ENCODE data around the gene PRR5. TPM values are rescaled to one million over a fixed set of nuclear protein-coding genes. Genes with fewer than 3 reads are reported as not detected.

PRR5 gene
- total RNA-seq, 1 experiment from 2014 or later = 26.9 TPM

GRCh38 chr22:44664149-44664548, 37.9 kb upstream of the PRR5 start:
- H3K79me2 ChIP-seq (ENCODE audit: insufficient read depth, low read length) = no peaks in the 10 kb centered on the region
- intact Hi-C loops (cut with micrococcal nuclease) = no loop called here
- H3K27me3 ChIP-seq (ENCODE audit: insufficient read depth, low read length) = no peaks in the 10 kb centered on the region
- TF ChIP-seq ZNF274 (IDR thresholded peaks at IDR 0.05; ENCODE audit: low read depth, low read length) (no peak), ATF3 (IDR thresholded peaks at IDR 0.05) (no peak), EZH2 (IDR thresholded peaks at IDR 0.05) (no peak), TCF7L2 (IDR thresholded peaks at IDR 0.05; ENCODE audit: borderline replicate concordance, extremely low read depth, insufficient read depth, insufficient read length) (no peak), FOSL1 (IDR thresholded peaks at IDR 0.05; ENCODE audit: low read depth) (no peak), CEBPB (IDR thresholded peaks at IDR 0.05; ENCODE audit: low read depth) (no peak), YY1 (IDR thresholded peaks at IDR 0.05; ENCODE audit: extremely low read depth, insufficient replicate concordance, low read depth, low read length) (no peak), ZBTB33 (IDR thresholded peaks at IDR 0.05; ENCODE audit: extremely low read depth, insufficient replicate concordance, low read length) (no peak), POLR2AphosphoS5 (IDR thresholded peaks at IDR 0.05; ENCODE audit: low read depth, low read length) (no peak), EZH2phosphoT487 (IDR thresholded peaks at IDR 0.05; ENCODE audit: borderline replicate concordance) (no peak), JUND (IDR thresholded peaks at IDR 0.05) (no peak), REST (IDR thresholded peaks at IDR 0.05; ENCODE audit: low read depth) (no peak), POLR2A (IDR thresholded peaks at IDR 0.05; ENCODE audit: borderline replicate concordance, extremely low read depth, insufficient read depth, insufficient read length) (no peak), CBX3 (IDR thresholded peaks at IDR 0.05; ENCODE audit: low read depth) (no peak), RAD21 (IDR thresholded peaks at IDR 0.05; ENCODE audit: low read depth) (no peak)
- TF ChIP-seq, protein P1, sequence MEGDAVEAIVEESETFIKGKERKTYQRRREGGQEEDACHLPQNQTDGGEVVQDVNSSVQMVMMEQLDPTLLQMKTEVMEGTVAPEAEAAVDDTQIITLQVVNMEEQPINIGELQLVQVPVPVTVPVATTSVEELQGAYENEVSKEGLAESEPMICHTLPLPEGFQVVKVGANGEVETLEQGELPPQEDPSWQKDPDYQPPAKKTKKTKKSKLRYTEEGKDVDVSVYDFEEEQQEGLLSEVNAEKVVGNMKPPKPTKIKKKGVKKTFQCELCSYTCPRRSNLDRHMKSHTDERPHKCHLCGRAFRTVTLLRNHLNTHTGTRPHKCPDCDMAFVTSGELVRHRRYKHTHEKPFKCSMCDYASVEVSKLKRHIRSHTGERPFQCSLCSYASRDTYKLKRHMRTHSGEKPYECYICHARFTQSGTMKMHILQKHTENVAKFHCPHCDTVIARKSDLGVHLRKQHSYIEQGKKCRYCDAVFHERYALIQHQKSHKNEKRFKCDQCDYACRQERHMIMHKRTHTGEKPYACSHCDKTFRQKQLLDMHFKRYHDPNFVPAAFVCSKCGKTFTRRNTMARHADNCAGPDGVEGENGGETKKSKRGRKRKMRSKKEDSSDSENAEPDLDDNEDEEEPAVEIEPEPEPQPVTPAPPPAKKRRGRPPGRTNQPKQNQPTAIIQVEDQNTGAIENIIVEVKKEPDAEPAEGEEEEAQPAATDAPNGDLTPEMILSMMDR (IDR thresholded peaks at IDR 0.05 in 2 of 3, conservative IDR thresholded peaks at IDR 0.05 in 1 of 3; ENCODE audit: borderline replicate concordance in 1 of 3, insufficient read depth in 1 of 3, low read depth in 2 of 3, low read length in 2 of 3) = no peak
- no peak overlapping the region for H3K27ac ChIP-seq (ENCODE audit: low read depth, low read length)
- RAD21 ChIA-PET (ENCODE audit: low non-redundant PET in 1 of 2, low total read pairs in 2 of 2, uncharacterized antibody in 2 of 2, unreplicated experiment in 2 of 2) = no interaction called here
- no peaks in the 10 kb centered on the region for H4K20me1 ChIP-seq (ENCODE audit: insufficient read depth)
- no peak overlapping the region for H3K9ac ChIP-seq (ENCODE audit: low read length)
- ATAC-seq = no peak
- no peaks in the 10 kb centered on the region for H3K36me3 ChIP-seq (ENCODE audit: control insufficient read depth in 1 of 2, insufficient read depth in 2 of 2, low read length in 2 of 2)
- no peak overlapping the region for H2AFZ ChIP-seq (ENCODE audit: low read depth, low read length, poor library complexity, severe bottlenecking)
- no peak overlapping the region for H3K4me3 ChIP-seq (replicated peaks in 1 of 2; ENCODE audit: low read depth in 1 of 2, low read length in 2 of 2)
- CTCF ChIA-PET = no interaction called here
- no peaks in the 10 kb centered on the region for H3K9me2 ChIP-seq (ENCODE audit: insufficient read depth)
- no peaks in the 10 kb centered on the region for H3K9me3 ChIP-seq (ENCODE audit: control insufficient read depth in 1 of 2, insufficient read depth in 1 of 2, low read depth in 1 of 2, low read length in 2 of 2)
- H3K4me1 ChIP-seq (ENCODE audit: control insufficient read depth in 1 of 2, insufficient read depth in 2 of 2, low read length in 2 of 2) = no peaks in the 10 kb centered on the region
- no peak for DNase-seq (ENCODE audit: low read depth, low spot score)
- BruUV-seq (replicated peaks) = no TSS peak
- no peak overlapping the region for H3K4me2 ChIP-seq (ENCODE audit: low read length)
- POLR2A ChIA-PET = no interaction called here
